ENCODE data around the gene B3GLCT. TPM values are rescaled to one million over a fixed set of nuclear protein-coding genes. Genes with fewer than 3 reads are reported as not detected.

The B3GLCT gene
- total RNA-seq, 1 donor from 2014 or later = 8.2 TPM

- no peak for DNase-seq (ENCODE audit: extremely low spot score, unreplicated experiment)
- H3K27ac Mint-ChIP-seq (ENCODE audit: unreplicated experiment) = no peak overlapping the region
- peaks cover 30% of the 10 kb centered on the region for H3K9me3 Mint-ChIP-seq (ENCODE audit: unreplicated experiment)
- peaks cover 4% of the 10 kb centered on the region for H3K4me1 Mint-ChIP-seq (ENCODE audit: unreplicated experiment)
- TF ChIP-seq CTCF (IDR thresholded peaks at IDR 0.05) = no peak
- no peak overlapping the region for H3K4me3 Mint-ChIP-seq (ENCODE audit: unreplicated experiment)
- peaks cover 16% of the 10 kb centered on the region for H3K36me3 Mint-ChIP-seq (ENCODE audit: unreplicated experiment)
- no peaks in the 10 kb centered on the region for H3K27me3 Mint-ChIP-seq (ENCODE audit: unreplicated experiment)
Measured at GRCh38 chr13:31310356-31310755, 110.6 kb downstream of the B3GLCT start.

DNA sequence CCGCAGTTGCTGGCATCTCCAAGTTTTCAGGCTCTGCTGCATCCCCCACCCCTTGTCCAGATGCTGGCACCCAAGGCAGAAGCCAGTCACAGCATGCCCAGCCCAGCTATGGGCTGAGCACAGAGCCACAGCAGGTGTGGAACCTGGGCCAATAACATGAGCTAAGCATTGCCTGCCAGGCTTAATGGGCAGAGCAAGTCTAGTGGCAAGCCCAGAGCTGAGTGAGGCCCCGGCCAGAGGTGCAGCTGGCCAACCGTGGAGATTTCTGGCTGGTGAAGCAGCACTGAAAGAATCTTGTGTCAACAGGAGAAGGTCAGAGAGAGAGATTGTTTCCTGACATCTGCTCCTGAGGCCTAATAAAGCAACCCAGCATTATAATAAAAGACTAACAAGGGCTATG, 111.0 kb downstream of the B3GLCT start:
- Mint-ChIP-seq H3K27me3 (ENCODE audit: unreplicated experiment) (no peaks in the 10 kb centered on the region), H3K27ac (ENCODE audit: unreplicated experiment) (no peak overlapping the region), H3K4me1 (ENCODE audit: unreplicated experiment) (peaks cover 4% of the 10 kb centered on the region), H3K36me3 (ENCODE audit: unreplicated experiment) (peaks cover 18% of the 10 kb centered on the region), H3K9me3 (ENCODE audit: unreplicated experiment) (peaks cover 31% of the 10 kb centered on the region), H3K4me3 (ENCODE audit: unreplicated experiment) (no peak overlapping the region)
- TF ChIP-seq CTCF (IDR thresholded peaks at IDR 0.05) = no peak
- DNase-seq (ENCODE audit: extremely low spot score, unreplicated experiment) = no peak

GRCh38 chr13:31311921-31312320, 112.1 kb downstream of the B3GLCT start:
- H3K27ac Mint-ChIP-seq (ENCODE audit: unreplicated experiment) = no peak overlapping the region
- TF ChIP-seq CTCF (IDR thresholded peaks at IDR 0.05) = no peak
- H3K9me3 Mint-ChIP-seq (ENCODE audit: unreplicated experiment) = peaks cover 31% of the 10 kb centered on the region
- no peaks in the 10 kb centered on the region for H3K27me3 Mint-ChIP-seq (ENCODE audit: unreplicated experiment)
- H3K4me3 Mint-ChIP-seq (ENCODE audit: unreplicated experiment) = no peak overlapping the region
- peaks cover 4% of the 10 kb centered on the region for H3K4me1 Mint-ChIP-seq (ENCODE audit: unreplicated experiment)
- peaks cover 18% of the 10 kb centered on the region for H3K36me3 Mint-ChIP-seq (ENCODE audit: unreplicated experiment)
- DNase-seq (ENCODE audit: extremely low spot score, unreplicated experiment) = no peak

DNA sequence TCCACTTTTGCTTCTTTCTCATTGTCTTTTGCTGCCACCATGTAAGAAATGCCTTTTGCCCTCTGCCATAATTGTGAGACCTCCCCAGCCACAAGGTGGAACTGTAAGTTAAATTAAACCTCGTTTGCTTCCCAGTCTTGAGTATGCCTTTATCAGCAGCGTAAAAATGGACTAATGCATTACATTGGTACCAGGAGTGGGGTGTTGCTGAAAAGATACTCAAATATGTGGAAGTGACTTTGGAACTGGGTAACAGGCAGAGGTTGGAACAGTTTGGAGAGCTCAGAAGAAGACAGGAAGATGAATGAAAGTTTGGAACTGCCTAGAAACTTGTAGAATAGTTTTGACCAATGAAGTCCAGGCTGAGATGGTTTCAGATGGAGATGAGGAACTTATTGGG, 115.2 kb downstream of the B3GLCT start:
- Mint-ChIP-seq H3K9me3 (ENCODE audit: unreplicated experiment) (peaks cover 31% of the 10 kb centered on the region), H3K4me3 (ENCODE audit: unreplicated experiment) (no peak overlapping the region), H3K36me3 (ENCODE audit: unreplicated experiment) (peaks cover 21% of the 10 kb centered on the region), H3K27me3 (ENCODE audit: unreplicated experiment) (no peaks in the 10 kb centered on the region), H3K4me1 (ENCODE audit: unreplicated experiment) (peaks cover 4% of the 10 kb centered on the region), H3K27ac (ENCODE audit: unreplicated experiment) (no peak overlapping the region)
- no peak for TF ChIP-seq CTCF (IDR thresholded peaks at IDR 0.05)
- no peak for DNase-seq (ENCODE audit: extremely low spot score, unreplicated experiment)

DNA sequence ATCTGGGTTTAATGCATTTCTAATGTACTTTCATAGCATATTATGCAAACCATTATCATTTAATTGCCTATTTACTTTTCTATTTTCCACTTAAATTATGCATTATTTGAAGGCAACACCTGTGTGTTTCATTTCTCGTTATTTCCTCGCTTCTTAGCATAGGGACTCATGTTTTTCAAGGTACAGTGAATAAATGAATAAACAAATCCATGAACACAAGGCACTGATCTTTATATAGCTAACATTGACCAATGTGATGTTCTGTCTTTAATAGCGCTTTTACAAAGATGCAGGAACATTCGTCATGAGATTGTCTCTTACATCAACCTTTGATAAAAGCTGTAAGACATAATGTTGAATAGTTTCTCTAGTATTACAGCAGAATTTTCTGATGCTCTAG, 121.2 kb downstream of the B3GLCT start:
- peaks cover 3% of the 10 kb centered on the region for H3K36me3 Mint-ChIP-seq (ENCODE audit: unreplicated experiment)
- DNase-seq (ENCODE audit: extremely low spot score, unreplicated experiment) = no peak

More for the DNA sequence above, 121.2 kb downstream of the B3GLCT start:
- H3K4me1 Mint-ChIP-seq (ENCODE audit: unreplicated experiment) = no peaks in the 10 kb centered on the region
- H3K27ac Mint-ChIP-seq (ENCODE audit: unreplicated experiment) = no peak overlapping the region
- H3K9me3 Mint-ChIP-seq (ENCODE audit: unreplicated experiment) = no peaks in the 10 kb centered on the region
- H3K4me3 Mint-ChIP-seq (ENCODE audit: unreplicated experiment) = no peak overlapping the region
- H3K27me3 Mint-ChIP-seq (ENCODE audit: unreplicated experiment) = no peaks in the 10 kb centered on the region
- no peak for TF ChIP-seq CTCF (IDR thresholded peaks at IDR 0.05)
